ENCODE measurements around the gene YPEL2.

Gene YPEL2

GRCh38 chr17:59433586-59433985, 102.1 kb downstream of the YPEL2 start:
- DNase-seq (ENCODE audit: low read depth in 2 of 2), result no peak

- no peak for DNase-seq (ENCODE audit: low read depth in 2 of 2)
Measured at GRCh38 chr17:59434429-59434828, 103.0 kb downstream of the YPEL2 start.

GRCh38 chr17:59435238-59435637, 103.8 kb downstream of the YPEL2 start:
- DNase-seq (ENCODE audit: low read depth in 2 of 2), result no peak

GRCh38 chr17:59436900-59437299, 105.4 kb downstream of the YPEL2 start:
- DNase-seq (ENCODE audit: low read depth in 2 of 2), result no peak

- no peak for DNase-seq (ENCODE audit: low read depth in 2 of 2)
Measured at GRCh38 chr17:59437791-59438281, 106.4 kb downstream of the YPEL2 start.

GRCh38 chr17:59439262-59439661, 107.8 kb downstream of the YPEL2 start:
- DNase-seq (ENCODE audit: low read depth in 2 of 2), result no peak

- no peak for DNase-seq (ENCODE audit: low read depth in 2 of 2)
Measured at GRCh38 chr17:59439741-59440211, 108.3 kb downstream of the YPEL2 start.

- DNase-seq (ENCODE audit: low read depth in 2 of 2), result peak; percentile 64 to 79
Measured at GRCh38 chr17:59440757-59441463, 109.5 kb downstream of the YPEL2 start.

GRCh38 chr17:59441464-59442096, 110.1 kb downstream of the YPEL2 start:
- DNase-seq (ENCODE audit: low read depth in 2 of 2), result no peak

GRCh38 chr17:59443106-59443505, 111.7 kb downstream of the YPEL2 start:
- DNase-seq (ENCODE audit: low read depth in 2 of 2), result no peak
